Hepatocyte (in vitro differentiated cells): ENCODE results near the gene RELB. TPM values are rescaled to one million over a fixed set of nuclear protein-coding genes. Genes with fewer than 3 reads are reported as not detected.

Experiments used
- DNase-seq: peaks from one replicate; pipeline ENCODE4 v3.0.0-alpha.2; 2016; ENCODE audit warnings: low spot score
- H2AFZ ChIP-seq: fragments of 200-600 bp; sonication (generic); 2 replicates; pipeline ENCODE4 v1.6.0; 2016; ENCODE audit warnings: antibody characterized with exemption, mild to moderate bottlenecking
- H3K27ac ChIP-seq: fragments of 200-600 bp; sonication (generic); 2 replicates; pipeline ENCODE4 v1.5.1; 2016; ENCODE audit warnings: mild to moderate bottlenecking
- H3K27me3 ChIP-seq: fragments of 200-600 bp; sonication (generic); 2 replicates; pipeline ENCODE4 v1.6.1; 2016
- H3K36me3 ChIP-seq: fragments of 200-600 bp; sonication (generic); replicated peaks from 2 replicates; pipeline ENCODE4 v1.5.1; 2016; ENCODE audit warnings: low read depth; ENCODE audit not compliant: insufficient read depth
- H3K4me1 ChIP-seq: fragments of 200-600 bp; sonication (generic); 2 replicates; pipeline ENCODE4 v1.5.1; 2016; ENCODE audit warnings: mild to moderate bottlenecking, moderate library complexity; ENCODE audit not compliant: insufficient read depth
- H3K4me2 ChIP-seq: fragments of 200-600 bp; sonication (generic); 2 replicates; pipeline ENCODE4 v1.6.0; 2016
- H3K4me3 ChIP-seq: fragments of 200-600 bp; sonication (generic); 2 replicates; pipeline ENCODE4 v1.5.1; 2016; ENCODE audit warnings: mild to moderate bottlenecking
- H3K79me2 ChIP-seq: fragments of 200-600 bp; sonication (generic); 2 replicates; pipeline ENCODE4 v1.6.0; 2017; ENCODE audit warnings: mild to moderate bottlenecking
- H3K9me2 ChIP-seq: fragments of 200-600 bp; sonication (generic); replicated peaks from 2 replicates; pipeline ENCODE4 v1.6.0; 2017; ENCODE audit warnings: mild to moderate bottlenecking; ENCODE audit not compliant: insufficient read depth
- H3K9me3 ChIP-seq: fragments of 200-600 bp; sonication (generic); 2 replicates; pipeline ENCODE4 v1.5.1; 2016; ENCODE audit warnings: low read depth, mild to moderate bottlenecking
- H4K20me1 ChIP-seq: fragments of 200-600 bp; sonication (generic); 2 replicates; pipeline ENCODE4 v1.6.0; 2016; ENCODE audit warnings: mild to moderate bottlenecking; ENCODE audit not compliant: insufficient read depth, poor library complexity, severe bottlenecking
- EZH2 ChIP-seq: fragments of 200-600 bp; sonication (generic); IDR thresholded peaks from 2 replicates; pipeline ENCODE4 v1.6.1; 2016; ENCODE audit warnings: antibody characterized with exemption, mild to moderate bottlenecking, borderline replicate concordance
- EZH2phosphoT487 ChIP-seq: fragments of 200-600 bp; sonication (generic); IDR thresholded peaks from one replicate; pipeline ENCODE4 v1.6.1; 2018; ENCODE audit warnings: antibody characterized with exemption, mild to moderate bottlenecking, low read depth, moderate library complexity; ENCODE audit not compliant: unreplicated experiment, severe bottlenecking
- WGBS: methylation state at CpG from one replicate; pipeline ENCODE4 v1.1.6; 2016; ENCODE audit warnings: low lambda C conversion rate; ENCODE audit errors: missing lambda C conversion rate; 5-methylcytosine and 5-hydroxymethylcytosine counted together
- polyA plus RNA-seq: library from polyadenylated mRNA; unstranded; fragments of >200 nt; fragmentation: Nextera tagmentation; extraction: Ambion mirVana; gene quantifications from 2 replicates; pipeline ENCODE4 v1.2.1, GENCODE V29; 2016
- total RNA-seq: library from RNA; depleted of rRNA; stranded (reverse); fragments of >200 nt; gene quantifications from 2 replicates; pipeline ENCODE4 v1.2.3, GENCODE V29; 2014
- TF ChIP-seq, protein P1 (sequence below): fragments of 200-600 bp; sonication (generic); IDR thresholded peaks from 2 replicates; pipeline ENCODE4 v1.5.1; 2016; ENCODE audit warnings: antibody characterized with exemption, mild to moderate bottlenecking; ENCODE audit not compliant: poor library complexity

The RELB gene
- total and polyA plus RNA-seq, 2 experiments from 2014 or later: 6.3 to 9.1 TPM

GRCh38 chr19:45051929-45052579 is 50.8 kb downstream of the RELB start:
- peak; percentile 34 for DNase-seq
- Histone ChIP-seq H3K79me2 (peaks cover 70% of the 10 kb centered on the region), H3K9me2 (no peaks in the 10 kb centered on the region), H4K20me1 (peaks cover 42% of the 10 kb centered on the region), H3K4me2 (peak overlapping the region; percentile 12), H3K4me1 (peaks cover under 1% of the 10 kb centered on the region), H3K36me3 (no peaks in the 10 kb centered on the region), H3K27ac (peak overlapping the region; percentile 40), H3K27me3 (no peaks in the 10 kb centered on the region), H2AFZ (no peak overlapping the region), H3K4me3 (no peak overlapping the region), H3K9me3 (no peaks in the 10 kb centered on the region)
- no peak for TF ChIP-seq EZH2phosphoT487
- TF ChIP-seq EZH2: no peak
- TF ChIP-seq, protein P1, sequence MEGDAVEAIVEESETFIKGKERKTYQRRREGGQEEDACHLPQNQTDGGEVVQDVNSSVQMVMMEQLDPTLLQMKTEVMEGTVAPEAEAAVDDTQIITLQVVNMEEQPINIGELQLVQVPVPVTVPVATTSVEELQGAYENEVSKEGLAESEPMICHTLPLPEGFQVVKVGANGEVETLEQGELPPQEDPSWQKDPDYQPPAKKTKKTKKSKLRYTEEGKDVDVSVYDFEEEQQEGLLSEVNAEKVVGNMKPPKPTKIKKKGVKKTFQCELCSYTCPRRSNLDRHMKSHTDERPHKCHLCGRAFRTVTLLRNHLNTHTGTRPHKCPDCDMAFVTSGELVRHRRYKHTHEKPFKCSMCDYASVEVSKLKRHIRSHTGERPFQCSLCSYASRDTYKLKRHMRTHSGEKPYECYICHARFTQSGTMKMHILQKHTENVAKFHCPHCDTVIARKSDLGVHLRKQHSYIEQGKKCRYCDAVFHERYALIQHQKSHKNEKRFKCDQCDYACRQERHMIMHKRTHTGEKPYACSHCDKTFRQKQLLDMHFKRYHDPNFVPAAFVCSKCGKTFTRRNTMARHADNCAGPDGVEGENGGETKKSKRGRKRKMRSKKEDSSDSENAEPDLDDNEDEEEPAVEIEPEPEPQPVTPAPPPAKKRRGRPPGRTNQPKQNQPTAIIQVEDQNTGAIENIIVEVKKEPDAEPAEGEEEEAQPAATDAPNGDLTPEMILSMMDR: no peak
- 75% methylated on average over 9 of the region's 9 CpGs for WGBS

GRCh38 chr19:45056831-45057230 is 55.6 kb downstream of the RELB start:
- Histone ChIP-seq H3K4me2 (no peak overlapping the region), H3K27me3 (no peaks in the 10 kb centered on the region), H2AFZ (no peak overlapping the region), H3K9me2 (no peaks in the 10 kb centered on the region), H3K27ac (no peak overlapping the region), H4K20me1 (no peaks in the 10 kb centered on the region), H3K4me3 (no peak overlapping the region), H3K79me2 (peaks cover 22% of the 10 kb centered on the region), H3K9me3 (no peaks in the 10 kb centered on the region), H3K36me3 (no peaks in the 10 kb centered on the region), H3K4me1 (no peaks in the 10 kb centered on the region)
- TF ChIP-seq EZH2phosphoT487: no peak
- TF ChIP-seq, protein P1: no peak
- no peak for TF ChIP-seq EZH2
- no peak for DNase-seq
- WGBS: 94% methylated on average over 6 of the region's 8 CpGs

GRCh38 chr19:45057444-45057843 is 56.2 kb downstream of the RELB start:
- H3K36me3 ChIP-seq: no peaks in the 10 kb centered on the region

More at GRCh38 chr19:45057444-45057843, 56.2 kb downstream of the RELB start:
- Histone ChIP-seq H2AFZ (no peak overlapping the region), H3K9me2 (no peaks in the 10 kb centered on the region), H3K9me3 (no peaks in the 10 kb centered on the region), H3K79me2 (peaks cover 16% of the 10 kb centered on the region), H3K4me3 (no peak overlapping the region), H4K20me1 (no peaks in the 10 kb centered on the region), H3K4me1 (no peaks in the 10 kb centered on the region), H3K4me2 (no peak overlapping the region), H3K27ac (no peak overlapping the region), H3K27me3 (no peaks in the 10 kb centered on the region)
- no peak for TF ChIP-seq EZH2phosphoT487
- TF ChIP-seq, protein P1: no peak
- no peak for TF ChIP-seq EZH2
- WGBS: 92% methylated on average over 7 of the region's 9 CpGs
- no peak for DNase-seq
